Measurements from ENCODE around the gene PLCB1.

DNA sequence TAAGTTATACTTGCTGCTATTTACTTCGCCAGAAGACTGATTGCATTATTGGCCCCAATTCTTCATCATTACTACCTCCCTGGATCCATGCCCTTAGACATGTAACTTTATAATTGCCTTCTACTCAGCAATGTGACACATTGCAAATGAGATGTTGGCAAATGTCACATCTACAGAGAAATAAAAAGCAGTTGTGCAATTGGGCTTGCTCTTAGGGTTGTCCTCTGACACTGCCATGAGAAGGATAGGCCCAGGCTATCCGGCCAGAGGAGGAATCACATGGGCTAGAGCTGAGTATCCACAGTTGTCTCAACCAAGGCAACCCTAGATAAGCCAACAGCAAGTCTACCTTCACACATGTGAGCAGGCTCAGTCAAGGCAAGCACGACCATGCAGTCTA is 447.0 kb downstream of the PLCB1 start:
- TF ChIP-seq, protein P1, sequence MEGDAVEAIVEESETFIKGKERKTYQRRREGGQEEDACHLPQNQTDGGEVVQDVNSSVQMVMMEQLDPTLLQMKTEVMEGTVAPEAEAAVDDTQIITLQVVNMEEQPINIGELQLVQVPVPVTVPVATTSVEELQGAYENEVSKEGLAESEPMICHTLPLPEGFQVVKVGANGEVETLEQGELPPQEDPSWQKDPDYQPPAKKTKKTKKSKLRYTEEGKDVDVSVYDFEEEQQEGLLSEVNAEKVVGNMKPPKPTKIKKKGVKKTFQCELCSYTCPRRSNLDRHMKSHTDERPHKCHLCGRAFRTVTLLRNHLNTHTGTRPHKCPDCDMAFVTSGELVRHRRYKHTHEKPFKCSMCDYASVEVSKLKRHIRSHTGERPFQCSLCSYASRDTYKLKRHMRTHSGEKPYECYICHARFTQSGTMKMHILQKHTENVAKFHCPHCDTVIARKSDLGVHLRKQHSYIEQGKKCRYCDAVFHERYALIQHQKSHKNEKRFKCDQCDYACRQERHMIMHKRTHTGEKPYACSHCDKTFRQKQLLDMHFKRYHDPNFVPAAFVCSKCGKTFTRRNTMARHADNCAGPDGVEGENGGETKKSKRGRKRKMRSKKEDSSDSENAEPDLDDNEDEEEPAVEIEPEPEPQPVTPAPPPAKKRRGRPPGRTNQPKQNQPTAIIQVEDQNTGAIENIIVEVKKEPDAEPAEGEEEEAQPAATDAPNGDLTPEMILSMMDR (conservative IDR thresholded peaks at IDR 0.05; ENCODE audit: low read length) = no peak
- TF ChIP-seq EZH2phosphoT487 (IDR thresholded peaks at IDR 0.05; ENCODE audit: borderline replicate concordance) = no peak
